A673 (cell line): ENCODE results near the gene NMU.

Experiments
- EZH2 ChIP-seq: fragments of 200-600 bp; sonication (generic); IDR thresholded peaks from 2 replicates; pipeline ENCODE4 v1.6.1; 2017; ENCODE audit warnings: borderline replicate concordance, low read depth, mild to moderate bottlenecking, mixed read lengths, antibody characterized with exemption, low read length; ENCODE audit not compliant: poor library complexity, severe bottlenecking
- TF ChIP-seq, protein P1 (sequence below): fragments of 300-800, 200-600 bp; sonication (generic); conservative IDR thresholded peaks from 2 replicates; pipeline ENCODE4 v1.5.1; 2017; ENCODE audit warnings: low read depth, mild to moderate bottlenecking, antibody characterized with exemption, low read length, moderate library complexity, mixed read lengths

DNA sequence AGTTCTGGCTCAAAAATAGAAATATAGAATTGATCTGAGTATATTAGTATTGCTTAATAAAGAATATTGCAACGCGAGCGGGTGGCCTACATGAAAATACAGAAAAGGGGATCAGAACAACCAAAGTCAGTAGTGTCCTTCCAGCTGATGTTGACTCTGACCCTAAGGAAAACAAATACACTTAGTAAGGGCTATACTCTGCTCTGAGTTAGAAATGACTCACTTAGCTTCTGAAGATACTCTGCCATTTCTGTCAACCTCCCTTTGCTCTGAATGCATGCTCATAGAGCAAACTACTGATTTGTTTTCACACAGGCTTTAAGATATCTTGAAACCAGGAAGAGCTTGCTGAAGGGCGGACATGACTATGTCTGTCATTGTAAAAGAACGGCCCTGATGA is 22.6 kb upstream of the NMU start:
- TF ChIP-seq, protein P1, sequence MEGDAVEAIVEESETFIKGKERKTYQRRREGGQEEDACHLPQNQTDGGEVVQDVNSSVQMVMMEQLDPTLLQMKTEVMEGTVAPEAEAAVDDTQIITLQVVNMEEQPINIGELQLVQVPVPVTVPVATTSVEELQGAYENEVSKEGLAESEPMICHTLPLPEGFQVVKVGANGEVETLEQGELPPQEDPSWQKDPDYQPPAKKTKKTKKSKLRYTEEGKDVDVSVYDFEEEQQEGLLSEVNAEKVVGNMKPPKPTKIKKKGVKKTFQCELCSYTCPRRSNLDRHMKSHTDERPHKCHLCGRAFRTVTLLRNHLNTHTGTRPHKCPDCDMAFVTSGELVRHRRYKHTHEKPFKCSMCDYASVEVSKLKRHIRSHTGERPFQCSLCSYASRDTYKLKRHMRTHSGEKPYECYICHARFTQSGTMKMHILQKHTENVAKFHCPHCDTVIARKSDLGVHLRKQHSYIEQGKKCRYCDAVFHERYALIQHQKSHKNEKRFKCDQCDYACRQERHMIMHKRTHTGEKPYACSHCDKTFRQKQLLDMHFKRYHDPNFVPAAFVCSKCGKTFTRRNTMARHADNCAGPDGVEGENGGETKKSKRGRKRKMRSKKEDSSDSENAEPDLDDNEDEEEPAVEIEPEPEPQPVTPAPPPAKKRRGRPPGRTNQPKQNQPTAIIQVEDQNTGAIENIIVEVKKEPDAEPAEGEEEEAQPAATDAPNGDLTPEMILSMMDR = no peak
- TF ChIP-seq EZH2 = no peak
